PC-9 (cell line): ENCODE data around the gene RBM25. TPM values are rescaled to one million over a fixed set of nuclear protein-coding genes. Genes with fewer than 3 reads are reported as not detected.

Experiments
- BruUV-seq: library from RNA; stranded (reverse); fragments of 400-500 nt; replicated peaks from 2 replicates; lab custom pipeline; 2021; lab: Mats Ljungman, UMichigan
- CTCF ChIA-PET: fragments of 300-600 bp; sonication (Branson Sonifier 250); formaldehyde crosslinking; loops from one replicate; lab custom pipeline; 2022; ENCODE audit warnings: antibody characterized with exemption; lab: Charles Lee
- POLR2A ChIA-PET: fragments of 300-600 bp; sonication (Branson Sonifier 250); formaldehyde crosslinking; loops from one replicate; lab custom pipeline; 2022; ENCODE audit warnings: antibody characterized with exemption; ENCODE audit not compliant: unreplicated experiment; lab: Charles Lee
- DNase-seq, 2 experiments: peaks; one replicate each; pipeline versions ENCODE4 v3.0.0 to v3.0.0-alpha.2; 2015 to 2022; ENCODE audit warnings: mixed read lengths in 1 of 2
- H2AFZ ChIP-seq: fragments of 200-600 bp; sonication (generic); 2 replicates; pipeline ENCODE4 v1.8.1; 2017; ENCODE audit warnings: antibody characterized with exemption
- H3F3A ChIP-seq: fragments of 200-600 bp; sonication (generic); 2 replicates; pipeline ENCODE4 v1.8.1; 2017; ENCODE audit warnings: antibody characterized with exemption, mild to moderate bottlenecking, low read depth; ENCODE audit not compliant: insufficient read depth
- H3K27ac ChIP-seq: fragments of 200-600 bp; sonication (generic); 2 replicates; pipeline ENCODE4 v1.6.1; 2016; ENCODE audit warnings: mixed run types
- H3K27me3 ChIP-seq: fragments of 200-600 bp; sonication (generic); 2 replicates; pipeline ENCODE4 v1.6.1; 2016; ENCODE audit warnings: low read depth, mixed run types; ENCODE audit not compliant: insufficient read depth
- H3K36me3 ChIP-seq: fragments of 200-600 bp; sonication (generic); 2 replicates; pipeline ENCODE4 v1.6.1; 2016; ENCODE audit warnings: low read depth, mixed run types
- H3K4me1 ChIP-seq: fragments of 200-600 bp; sonication (generic); replicated peaks from 2 replicates; pipeline ENCODE4 v1.6.1; 2016; ENCODE audit warnings: mixed run types; ENCODE audit not compliant: insufficient read depth
- H3K4me2 ChIP-seq: fragments of 200-600 bp; sonication (generic); 2 replicates; pipeline ENCODE4 v1.6.1; 2017; ENCODE audit warnings: mixed run types
- H3K4me3 ChIP-seq: fragments of 200-600 bp; sonication (generic); 2 replicates; pipeline ENCODE4 v1.6.1; 2016; ENCODE audit warnings: mixed run types
- H3K79me2 ChIP-seq: fragments of 200-600 bp; sonication (generic); 2 replicates; pipeline ENCODE4 v1.6.1; 2017; ENCODE audit warnings: low read depth, mixed run types
- H3K9me2 ChIP-seq: fragments of 200-600 bp; sonication (generic); 2 replicates; pipeline ENCODE4 v1.8.1; 2017; ENCODE audit warnings: mild to moderate bottlenecking; ENCODE audit not compliant: insufficient read depth
- H3K9me3 ChIP-seq: fragments of 200-600 bp; sonication (generic); 2 replicates; pipeline ENCODE4 v1.8.1; 2016; ENCODE audit warnings: low read depth; ENCODE audit not compliant: insufficient read depth
- H4K20me1 ChIP-seq: fragments of 200-600 bp; sonication (generic); 2 replicates; pipeline ENCODE4 v1.8.1; 2017; ENCODE audit not compliant: insufficient read depth
- CTCF ChIP-seq: fragments of 200-600 bp; sonication (generic); conservative IDR thresholded peaks from 2 replicates; pipeline ENCODE4 v1.6.1; 2017; ENCODE audit warnings: mixed run types, antibody characterized with exemption, mild to moderate bottlenecking, moderate library complexity
- EZH2 ChIP-seq: fragments of 200-600 bp; sonication (generic); IDR thresholded peaks from 2 replicates; pipeline ENCODE4 v1.8.0; 2017; ENCODE audit warnings: antibody characterized with exemption, low read depth
- intact Hi-C: fragments of 100-400 bp; cut with micrococcal nuclease; formaldehyde crosslinking; loops from one replicate; pipeline ENCODE4 v1.10.0; 2022; ENCODE audit not compliant: unreplicated experiment
- total RNA-seq: library from RNA; stranded (reverse); gene quantifications from 2 replicates; pipeline ENCODE4 v1.2.3, GENCODE V29; 2021

RBM25 gene
- total RNA-seq, 1 experiment from 2014 or later = 68.9 TPM

GRCh38 chr14:73125746-73126145 lies 67.4 kb downstream of the RBM25 start:
- BruUV-seq = no TSS peak
- Histone ChIP-seq H3K4me2 (no peak overlapping the region), H3K9me2 (no peaks in the 10 kb centered on the region), H3F3A (peaks cover 27% of the 10 kb centered on the region), H3K4me3 (no peak overlapping the region), H3K4me1 (no peaks in the 10 kb centered on the region), H3K27me3 (no peaks in the 10 kb centered on the region), H3K27ac (no peak overlapping the region), H3K36me3 (peaks cover 21% of the 10 kb centered on the region), H2AFZ (no peak overlapping the region), H4K20me1 (peaks cover 8% of the 10 kb centered on the region; the same call in 1 of the 2 replicates), H3K9me3 (no peaks in the 10 kb centered on the region; the same call in 1 of the 2 replicates), H3K79me2 (no peaks in the 10 kb centered on the region)
- intact Hi-C loops = no loop called here
- POLR2A ChIA-PET = interaction anchor here (0.7 kb wide), 1 partner anchor 761 kb away, joined by 3 read pairs; the partner anchor contains the start of gene ZNF410
- CTCF ChIA-PET = no interaction called here
- no peak for DNase-seq
- no peak for TF ChIP-seq EZH2
- no peak for TF ChIP-seq CTCF

GRCh38 chr14:73133795-73134194 lies 75.5 kb downstream of the RBM25 start:
- 0 out of 2 replicates have a peak, but pooled peaks cover 7% of the 10 kb centered on the region for H4K20me1 ChIP-seq
- H3K27ac ChIP-seq = no peak overlapping the region
- no peak for DNase-seq
- ChIA-PET CTCF (no interaction called here), POLR2A (no interaction called here)
- H3K9me3 ChIP-seq = no peaks in the 10 kb centered on the region; the same call in 1 of the 2 replicates
- H3F3A ChIP-seq = peaks cover 28% of the 10 kb centered on the region; the same call in 1 of the 2 replicates
- H3K27me3 ChIP-seq = no peaks in the 10 kb centered on the region
- no peaks in the 10 kb centered on the region for H3K9me2 ChIP-seq
- H3K4me1 ChIP-seq = peaks cover 9% of the 10 kb centered on the region
- intact Hi-C loops = no loop called here
- BruUV-seq = no TSS peak
- TF ChIP-seq CTCF (no peak), EZH2 (no peak)
- peaks cover 20% of the 10 kb centered on the region for H3K79me2 ChIP-seq
- H3K36me3 ChIP-seq = no peaks in the 10 kb centered on the region
- no peak overlapping the region for H2AFZ ChIP-seq
- no peak overlapping the region for H3K4me3 ChIP-seq
- H3K4me2 ChIP-seq = no peak overlapping the region

- peak overlapping the region; percentile 83 for H3K4me3 ChIP-seq
- peak overlapping the region; percentile 91 for H2AFZ ChIP-seq
- H3K27me3 ChIP-seq = no peaks in the 10 kb centered on the region
- peaks cover 20% of the 10 kb centered on the region for H4K20me1 ChIP-seq
- H3K79me2 ChIP-seq = peaks cover 43% of the 10 kb centered on the region
- DNase-seq = no peak
- H3K9me2 ChIP-seq = no peaks in the 10 kb centered on the region
- intact Hi-C loops = loop anchor here (2.0 kb wide), 1 partner anchor 175 kb away; no protein-coding TSS in a partner anchor
- peaks cover 9% of the 10 kb centered on the region for H3K4me1 ChIP-seq
- H3K9me3 ChIP-seq = no peaks in the 10 kb centered on the region
- peaks cover 28% of the 10 kb centered on the region; the same call in 1 of the 2 replicates for H3F3A ChIP-seq
- peak overlapping the region; percentile 89; the same call in 1 of the 2 replicates for H3K27ac ChIP-seq
- no TSS peak for BruUV-seq
- ChIA-PET CTCF (interaction anchor here (0.7 kb wide), 2 partner anchors 68 to 814 kb away, joined by 3 to 28 read pairs; no protein-coding TSS in a partner anchor), POLR2A (interaction anchor here (0.6 to 0.8 kb wide), 5 partner anchors 109 to 606 kb away, joined by 3 to 4 read pairs (median 4); partner anchors contain the start of genes NUMB and ZFYVE1)
- peak overlapping the region; percentile 100 for H3K4me2 ChIP-seq
- 0 out of 2 replicates have a peak, but pooled peaks cover 4% of the 10 kb centered on the region for H3K36me3 ChIP-seq
- no peak for TF ChIP-seq CTCF
- no peak for TF ChIP-seq EZH2
These were observed 77.7 kb downstream of the RBM25 start for GRCh38 chr14:73136085-73136386.
